ENCODE results near the gene DOHH. TPM values are rescaled to one million over a fixed set of nuclear protein-coding genes. Genes with fewer than 3 reads are reported as not detected.

The DOHH gene
- total and polyA plus RNA-seq, 2 experiments from 2014 or later, result 15.0 to 20.4 TPM

DNA sequence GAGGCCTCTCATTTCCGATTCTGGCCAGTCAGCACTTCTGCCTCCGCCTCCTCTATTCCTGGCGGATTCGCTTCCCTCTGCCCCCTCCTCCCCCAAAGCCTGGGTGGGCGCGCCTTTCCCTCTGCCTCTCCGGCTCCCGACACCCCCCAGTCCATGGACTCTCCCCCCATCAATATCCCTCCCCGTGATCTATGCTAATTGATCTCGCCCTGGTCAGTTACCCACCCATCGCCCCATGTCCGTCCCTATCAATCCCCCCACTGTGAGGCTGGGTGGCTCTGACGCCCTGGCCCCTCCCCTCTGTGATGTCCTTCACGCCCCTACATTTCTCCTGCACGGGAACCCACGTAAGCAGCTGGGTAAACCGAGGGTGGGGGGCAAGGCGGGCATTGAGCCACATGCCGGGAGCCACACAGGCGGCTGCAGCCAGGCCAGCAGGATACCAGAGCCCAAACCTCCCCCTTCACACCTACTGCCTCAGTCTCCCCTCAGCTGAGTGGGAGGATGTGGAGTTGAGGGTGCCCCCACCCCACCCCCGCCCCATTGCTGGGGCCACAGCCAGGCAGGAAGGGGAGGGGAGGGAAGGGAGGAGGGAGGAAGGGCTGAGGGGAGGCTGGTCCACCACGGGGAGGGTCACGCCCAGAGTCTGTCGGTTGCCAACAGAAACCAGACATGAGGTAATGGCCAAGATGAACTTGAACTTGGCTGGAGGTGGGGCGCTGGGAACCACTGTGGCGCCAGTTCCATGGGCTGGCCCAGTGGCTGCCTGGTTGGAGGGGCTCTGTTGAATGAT is 41.2 kb downstream of the DOHH start:
- peaks cover 20% of the 10 kb centered on the region; the same call in 1 of the 2 replicates for H3F3A ChIP-seq (ENCODE audit: insufficient read depth)
- no peaks in the 10 kb centered on the region for H4K20me1 ChIP-seq (ENCODE audit: insufficient read depth)
- H3K4me3 ChIP-seq, result no peak overlapping the region
- H3K36me3 ChIP-seq (ENCODE audit: low read depth), result peaks cover 25% of the 10 kb centered on the region
- peak overlapping the region; percentile 51 for H3K9ac ChIP-seq
- peak overlapping the region; percentile 84 for H3K27ac ChIP-seq
- no peak overlapping the region for H2AFZ ChIP-seq
- TF ChIP-seq EZH2 (IDR thresholded peaks at IDR 0.05; ENCODE audit: insufficient read depth, poor library complexity, severe bottlenecking) (no peak), EZH2phosphoT487 (IDR thresholded peaks at IDR 0.05; ENCODE audit: insufficient read depth, low read depth) (no peak)
- no peaks in the 10 kb centered on the region for H3K9me3 ChIP-seq (ENCODE audit: low read depth)
- 5 to 19% methylated on average over 10 to 26 of the region's 26 CpGs for WGBS, 2 experiments (ENCODE audit: low coverage in 1 of 2, low lambda C conversion rate in 2 of 2, missing lambda C conversion rate in 2 of 2)
- no peaks in the 10 kb centered on the region for H3K27me3 ChIP-seq (replicated peaks; ENCODE audit: insufficient read depth)
- no peaks in the 10 kb centered on the region for H3K9me2 ChIP-seq (ENCODE audit: insufficient read depth)
- H3K4me1 ChIP-seq (ENCODE audit: insufficient read depth), result peaks cover 28% of the 10 kb centered on the region
- peak; percentile 94 for DNase-seq
- in situ Hi-C loops (cut with MboI), result no loop called here
- peak overlapping the region; percentile 47 for H3K4me2 ChIP-seq (ENCODE audit: unreplicated experiment)
- peaks cover 55% of the 10 kb centered on the region for H3K79me2 ChIP-seq (ENCODE audit: insufficient read depth)

DNA sequence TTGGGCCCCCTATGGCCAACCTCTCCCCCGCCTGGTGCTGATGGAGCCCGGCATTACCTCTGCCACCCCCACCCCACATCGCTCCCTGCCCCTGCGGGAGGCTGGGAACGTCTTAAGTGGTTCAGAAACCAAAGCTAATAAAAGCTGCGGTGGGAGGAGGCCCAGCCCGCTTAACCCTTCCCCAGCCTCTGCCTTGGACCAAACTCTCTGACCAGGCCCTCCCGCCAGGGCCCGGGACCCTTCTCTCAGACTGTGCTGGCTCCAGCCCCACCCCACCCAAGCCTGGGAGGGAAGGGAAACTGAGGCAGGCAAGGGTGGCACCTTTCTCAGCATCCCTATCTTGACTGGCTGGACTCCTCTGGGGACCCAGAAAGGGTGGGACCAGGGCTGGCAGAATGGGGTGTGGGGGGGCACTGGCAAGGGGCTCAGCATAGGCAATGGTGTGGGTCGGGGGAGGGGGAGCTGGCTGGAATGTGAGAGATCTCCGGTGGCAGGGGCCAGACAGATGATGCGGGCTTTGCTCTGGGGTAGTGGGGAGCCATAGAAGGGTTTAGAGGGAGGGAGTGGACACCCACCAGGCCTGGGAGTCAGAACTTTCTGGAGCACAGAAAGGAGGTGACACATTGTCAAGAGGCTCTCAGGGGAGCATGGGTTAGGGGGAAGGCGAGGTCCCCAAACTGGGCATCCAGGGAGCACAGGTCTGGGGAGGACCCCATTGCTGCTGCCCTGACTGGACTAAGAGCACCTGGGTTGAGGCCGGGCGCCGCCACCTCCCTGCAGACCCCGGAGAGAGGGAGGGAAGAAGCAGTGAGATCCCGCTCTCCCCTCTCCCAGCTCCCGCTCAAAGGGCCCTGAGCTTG is 42.0 kb downstream of the DOHH start:
- 41 to 51% methylated on average over 16 to 18 of the region's 19 CpGs for WGBS, 2 experiments (ENCODE audit: low coverage in 1 of 2, low lambda C conversion rate in 2 of 2, missing lambda C conversion rate in 2 of 2)
- no peak for TF ChIP-seq EZH2phosphoT487 (IDR thresholded peaks at IDR 0.05; ENCODE audit: insufficient read depth, low read depth)
- no peak for TF ChIP-seq EZH2 (IDR thresholded peaks at IDR 0.05; ENCODE audit: insufficient read depth, poor library complexity, severe bottlenecking)
- H3K79me2 ChIP-seq (ENCODE audit: insufficient read depth), result peaks cover 63% of the 10 kb centered on the region
- peaks cover 20% of the 10 kb centered on the region; the same call in 1 of the 2 replicates for H3F3A ChIP-seq (ENCODE audit: insufficient read depth)
- DNase-seq, result peak; percentile 39
- in situ Hi-C loops (cut with MboI), result no loop called here
- H3K36me3 ChIP-seq (ENCODE audit: low read depth), result peaks cover 25% of the 10 kb centered on the region
- peak overlapping the region; percentile 44 for H3K9ac ChIP-seq
- H3K27ac ChIP-seq, result peak overlapping the region; percentile 84
- no peak overlapping the region for H3K4me3 ChIP-seq
- H3K9me3 ChIP-seq (ENCODE audit: low read depth), result no peaks in the 10 kb centered on the region
- no peak overlapping the region for H3K4me2 ChIP-seq (ENCODE audit: unreplicated experiment)
- H3K4me1 ChIP-seq (ENCODE audit: insufficient read depth), result peaks cover 28% of the 10 kb centered on the region
- no peaks in the 10 kb centered on the region for H3K9me2 ChIP-seq (ENCODE audit: insufficient read depth)
- no peaks in the 10 kb centered on the region for H4K20me1 ChIP-seq (ENCODE audit: insufficient read depth)
- no peaks in the 10 kb centered on the region for H3K27me3 ChIP-seq (replicated peaks; ENCODE audit: insufficient read depth)
- no peak overlapping the region for H2AFZ ChIP-seq

- Histone ChIP-seq H2AFZ (no peak overlapping the region), H3K27ac (peak overlapping the region; percentile 84), H3K9ac (peak overlapping the region; percentile 44), H3K36me3 (ENCODE audit: low read depth) (peaks cover 31% of the 10 kb centered on the region), H3F3A (ENCODE audit: insufficient read depth) (peaks cover 27% of the 10 kb centered on the region), H3K27me3 (replicated peaks; ENCODE audit: insufficient read depth) (no peaks in the 10 kb centered on the region), H4K20me1 (ENCODE audit: insufficient read depth) (no peaks in the 10 kb centered on the region), H3K79me2 (ENCODE audit: insufficient read depth) (peaks cover 71% of the 10 kb centered on the region), H3K9me2 (ENCODE audit: insufficient read depth) (no peaks in the 10 kb centered on the region), H3K4me1 (ENCODE audit: insufficient read depth) (peaks cover 28% of the 10 kb centered on the region), H3K4me2 (ENCODE audit: unreplicated experiment) (no peak overlapping the region), H3K4me3 (no peak overlapping the region), H3K9me3 (ENCODE audit: low read depth) (no peaks in the 10 kb centered on the region)
- in situ Hi-C loops (cut with MboI), result no loop called here
- WGBS, 2 experiments (ENCODE audit: low coverage in 1 of 2, low lambda C conversion rate in 2 of 2, missing lambda C conversion rate in 2 of 2), result 44 to 54% methylated on average over 21 of the region's 22 CpGs
- DNase-seq, result no peak
- no peak for TF ChIP-seq EZH2 (IDR thresholded peaks at IDR 0.05; ENCODE audit: insufficient read depth, poor library complexity, severe bottlenecking)
Measured at GRCh38 chr19:3457528-3458228, 42.8 kb downstream of the DOHH start.

DNA sequence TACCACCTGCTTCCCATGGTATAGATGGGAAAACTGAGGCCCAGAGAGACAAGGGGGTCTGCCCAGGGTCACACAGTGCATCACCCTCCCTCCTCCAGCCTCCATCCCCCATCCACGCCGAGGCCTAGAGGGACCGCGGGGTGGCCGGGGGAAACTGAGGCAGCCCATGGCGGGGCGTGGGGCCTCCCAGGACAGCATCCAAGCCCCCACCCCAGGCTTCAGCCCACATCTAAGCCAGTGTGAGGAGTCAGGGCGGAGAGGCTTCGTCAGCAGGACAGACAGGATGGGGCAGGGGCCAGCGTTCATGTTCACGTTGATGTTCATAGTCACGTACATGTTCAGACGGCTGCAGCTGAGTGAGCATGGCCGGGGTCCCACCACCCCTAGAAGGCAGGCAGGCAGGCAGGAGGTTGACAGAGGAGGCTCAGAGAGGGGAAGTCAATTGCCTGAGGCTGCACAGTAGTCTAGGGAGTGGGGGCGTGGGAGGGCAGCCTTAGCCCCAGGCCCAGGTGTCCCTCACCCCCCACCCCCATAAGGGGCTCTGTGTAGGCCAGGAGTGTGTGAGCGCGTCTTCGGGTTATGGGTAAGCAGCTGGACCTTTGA is 43.4 kb downstream of the DOHH start:
- H3K9me2 ChIP-seq (ENCODE audit: insufficient read depth), result no peaks in the 10 kb centered on the region
- no peak overlapping the region for H3K4me3 ChIP-seq
- DNase-seq, result no peak
- H3K4me1 ChIP-seq (ENCODE audit: insufficient read depth), result peaks cover 29% of the 10 kb centered on the region
- no peaks in the 10 kb centered on the region for H3K27me3 ChIP-seq (replicated peaks; ENCODE audit: insufficient read depth)
- no peak overlapping the region for H3K4me2 ChIP-seq (ENCODE audit: unreplicated experiment)
- peaks cover 77% of the 10 kb centered on the region for H3K79me2 ChIP-seq (ENCODE audit: insufficient read depth)
- H3F3A ChIP-seq (ENCODE audit: insufficient read depth), result peaks cover 34% of the 10 kb centered on the region
- no peak for TF ChIP-seq EZH2phosphoT487 (IDR thresholded peaks at IDR 0.05; ENCODE audit: insufficient read depth, low read depth)
- TF ChIP-seq EZH2 (IDR thresholded peaks at IDR 0.05; ENCODE audit: insufficient read depth, poor library complexity, severe bottlenecking), result no peak
- in situ Hi-C loops (cut with MboI), result no loop called here
- 76 to 77% methylated on average over 15 to 18 of the region's 18 CpGs for WGBS, 2 experiments (ENCODE audit: low coverage in 1 of 2, low lambda C conversion rate in 2 of 2, missing lambda C conversion rate in 2 of 2)
- H3K27ac ChIP-seq, result 0 out of 2 replicates have a peak overlapping the region, but pooled peaks have one; percentile 84
- H3K9ac ChIP-seq, result no peak overlapping the region
- H4K20me1 ChIP-seq (ENCODE audit: insufficient read depth), result no peaks in the 10 kb centered on the region
- H3K36me3 ChIP-seq (ENCODE audit: low read depth), result peaks cover 38% of the 10 kb centered on the region
- H3K9me3 ChIP-seq (ENCODE audit: low read depth), result no peaks in the 10 kb centered on the region
- no peak overlapping the region for H2AFZ ChIP-seq
